Fibroblast of lung (primary cell): ENCODE measurements around the gene IRF9.

Experiments used
- EZH2 ChIP-seq: IDR thresholded peaks from 2 replicates; pipeline ENCODE4 v1.5.1; 2012; ENCODE audit warnings: low read length, control low read depth, mild to moderate bottlenecking; ENCODE audit errors: missing control alignments
- TF ChIP-seq, protein P1 (sequence below), 2 donors: IDR thresholded peaks in 1 of 2; conservative IDR thresholded peaks in 1 of 2; 1 replicate in 1 of 2; 2 replicates in 1 of 2; pipeline ENCODE4 v1.5.1; 2011 to 2012; ENCODE audit warnings: low read length in 2 of 2, control low read depth in 1 of 2, inconsistent platforms in 1 of 2, low read depth in 1 of 2, mild to moderate bottlenecking in 1 of 2

- TF ChIP-seq, protein P1, sequence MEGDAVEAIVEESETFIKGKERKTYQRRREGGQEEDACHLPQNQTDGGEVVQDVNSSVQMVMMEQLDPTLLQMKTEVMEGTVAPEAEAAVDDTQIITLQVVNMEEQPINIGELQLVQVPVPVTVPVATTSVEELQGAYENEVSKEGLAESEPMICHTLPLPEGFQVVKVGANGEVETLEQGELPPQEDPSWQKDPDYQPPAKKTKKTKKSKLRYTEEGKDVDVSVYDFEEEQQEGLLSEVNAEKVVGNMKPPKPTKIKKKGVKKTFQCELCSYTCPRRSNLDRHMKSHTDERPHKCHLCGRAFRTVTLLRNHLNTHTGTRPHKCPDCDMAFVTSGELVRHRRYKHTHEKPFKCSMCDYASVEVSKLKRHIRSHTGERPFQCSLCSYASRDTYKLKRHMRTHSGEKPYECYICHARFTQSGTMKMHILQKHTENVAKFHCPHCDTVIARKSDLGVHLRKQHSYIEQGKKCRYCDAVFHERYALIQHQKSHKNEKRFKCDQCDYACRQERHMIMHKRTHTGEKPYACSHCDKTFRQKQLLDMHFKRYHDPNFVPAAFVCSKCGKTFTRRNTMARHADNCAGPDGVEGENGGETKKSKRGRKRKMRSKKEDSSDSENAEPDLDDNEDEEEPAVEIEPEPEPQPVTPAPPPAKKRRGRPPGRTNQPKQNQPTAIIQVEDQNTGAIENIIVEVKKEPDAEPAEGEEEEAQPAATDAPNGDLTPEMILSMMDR (conservative IDR thresholded peaks at IDR 0.05 in 1 of 2, IDR thresholded peaks at IDR 0.05 in 1 of 2; ENCODE audit: low read depth in 1 of 2, low read length in 2 of 2): no peak
- no peak for TF ChIP-seq EZH2
Observed at GRCh38 chr14:24207104-24207551, 46.1 kb downstream of the IRF9 start.
